HepG2 (cell line): Measurements from ENCODE around the gene TAF8. TPM values are rescaled to one million over a fixed set of nuclear protein-coding genes. Genes with fewer than 3 reads are reported as not detected.
A peak's percentile ranks its signal among the peaks of the same experiment; 100 is the strongest.

ENCODE experiments used
- ATAC-seq: fragments of 200-7000 bp; cut with Tn5 transposase; 3 replicates; pipeline ENCODE4 v1.9.1; 2020; ENCODE audit warnings: mild to moderate bottlenecking, moderate library complexity
- BruUV-seq: library from RNA; stranded (reverse); fragments of 400-500 nt; replicated peaks from 2 replicates; lab custom pipeline; 2021; lab: Mats Ljungman, UMichigan
- CTCF ChIA-PET: fragments of 300-600 bp; formaldehyde crosslinking; extraction: SDS; loops from one replicate; lab custom pipeline; 2021; ENCODE audit warnings: low total read pairs, inconsistent platforms, low intra/inter-chr PET ratio; lab: Yijun Ruan, JAX
- POLR2A ChIA-PET: fragments of 350-600 bp; sonication (Branson Sonifier 250); formaldehyde crosslinking; loops from one replicate; lab custom pipeline; 2020; ENCODE audit warnings: antibody characterized with exemption, inconsistent platforms; lab: Yijun Ruan, JAX
- DNase-seq: peaks from one replicate; pipeline ENCODE4 v3.0.0-alpha.2; 2015; ENCODE audit warnings: low spot score
- FAIRE-seq: peaks from 3 replicates; lab custom pipeline; 2011; peaks lifted over from hg19 to GRCh38; lab: Jason Lieb, UNC
- H2AFZ ChIP-seq: one replicate; pipeline ENCODE4 v1.6.1; 2011; ENCODE audit warnings: low read length, inconsistent platforms
- H3K27ac ChIP-seq: fragments of 300-600 bp; 3 replicates; pipeline ENCODE4 v1.8.0; 2011; ENCODE audit warnings: mixed run types, mild to moderate bottlenecking, mixed read lengths, low read length, inconsistent platforms; ENCODE audit not compliant: insufficient read depth; ENCODE audit errors: extremely low read length
- H3K27me3 ChIP-seq, 2 experiments: fragments of 200-600 bp in 1 of 2; 2 replicates in 1 of 2; 3 replicates in 1 of 2; pipeline versions ENCODE4 v1.6.0 to v1.8.0; 2011; ENCODE audit warnings: low read length in 2 of 2, mild to moderate bottlenecking in 2 of 2, moderate library complexity in 2 of 2, inconsistent platforms in 1 of 2; ENCODE audit not compliant: insufficient read depth in 2 of 2, control insufficient read depth in 1 of 2
- H3K36me3 ChIP-seq, 2 experiments: fragments of 200-600 bp in 1 of 2; replicated peaks in 1 of 2; 2 replicates in 1 of 2; 3 replicates in 1 of 2; pipeline versions ENCODE4 v1.5.1 to v1.8.0; 2011; ENCODE audit warnings: low read length in 2 of 2, inconsistent platforms in 1 of 2; ENCODE audit not compliant: insufficient read depth in 2 of 2, control insufficient read depth in 1 of 2
- H3K4me1 ChIP-seq: 2 replicates; pipeline ENCODE4 v1.5.1; 2012; ENCODE audit warnings: low read length, inconsistent platforms; ENCODE audit not compliant: insufficient read depth
- H3K4me2 ChIP-seq: 2 replicates; pipeline ENCODE4 v1.6.0; 2011; ENCODE audit warnings: low read depth, low read length, inconsistent platforms
- H3K4me3 ChIP-seq, 3 experiments: fragments of 200-600 bp in 1 of 3; sonication (generic), shearing (Covaris generic) in 1 of 3; replicated peaks in 1 of 3; 2 replicates each; pipeline ENCODE4 v1.5.1; 2011 to 2016; ENCODE audit warnings: low read length in 3 of 3, inconsistent platforms in 2 of 3, low read depth in 2 of 3, mild to moderate bottlenecking in 2 of 3, control low read depth in 1 of 3, mixed read lengths in 1 of 3; ENCODE audit not compliant: insufficient read depth in 1 of 3
- H3K79me2 ChIP-seq: one replicate; pipeline ENCODE4 v1.6.1; 2011; ENCODE audit warnings: low read length, inconsistent platforms; ENCODE audit not compliant: insufficient read depth
- H3K9ac ChIP-seq: 2 replicates; pipeline ENCODE4 v1.6.0; 2011; ENCODE audit warnings: mild to moderate bottlenecking, low read depth, low read length, inconsistent platforms; ENCODE audit not compliant: insufficient read depth
- H3K9me3 ChIP-seq: 2 replicates; pipeline ENCODE4 v1.5.1; 2012; ENCODE audit warnings: mild to moderate bottlenecking, low read length
- H4K20me1 ChIP-seq: 2 replicates; pipeline ENCODE4 v1.6.0; 2011; ENCODE audit warnings: inconsistent platforms, mild to moderate bottlenecking, low read length, moderate library complexity; ENCODE audit not compliant: insufficient read depth
- HDAC2 ChIP-seq: sonication (generic); formaldehyde crosslinking; IDR thresholded peaks from 2 replicates; pipeline ENCODE4 v1.4.0; 2020; ENCODE audit warnings: missing genetic modification reagents
- NBN ChIP-seq: fragments of 450-650 bp; conservative IDR thresholded peaks from 2 replicates; pipeline ENCODE4 v1.6.1; 2017
- NCOA2 ChIP-seq: sonication (generic); formaldehyde crosslinking; IDR thresholded peaks from 2 replicates; pipeline ENCODE4 v1.8.0; 2022; ENCODE audit warnings: inconsistent platforms
- NR2F6 ChIP-seq, 2 experiments: IDR thresholded peaks; 2 replicates each; pipeline ENCODE4 v1.6.1; 2016; ENCODE audit warnings: antibody characterized with exemption in 1 of 2, mild to moderate bottlenecking in 1 of 2
- PPARG ChIP-seq: conservative IDR thresholded peaks from 2 replicates; pipeline ENCODE4 v1.6.1; 2016; ENCODE audit warnings: missing biosample characterization, missing genetic modification reagents
- SRY ChIP-seq: sonication (generic); formaldehyde crosslinking; IDR thresholded peaks from 2 replicates; pipeline ENCODE4 v1.8.0; 2022; ENCODE audit warnings: mild to moderate bottlenecking, missing genetic modification reagents
- STAG1 ChIP-seq: sonication (generic); formaldehyde crosslinking; IDR thresholded peaks from 2 replicates; pipeline ENCODE4 v1.4.0; 2020; ENCODE audit warnings: missing genetic modification reagents
- THAP11 ChIP-seq: IDR thresholded peaks from 2 replicates; pipeline ENCODE4 v1.6.1; 2016; ENCODE audit warnings: missing biosample characterization, missing genetic modification reagents
- ZFY ChIP-seq: sonication (generic); formaldehyde crosslinking; IDR thresholded peaks from 2 replicates; pipeline ENCODE4 v1.4.0; 2020; ENCODE audit warnings: missing genetic modification reagents
- ZNF121 ChIP-seq: sonication (generic); formaldehyde crosslinking; IDR thresholded peaks from 2 replicates; pipeline ENCODE4 v1.5.0; 2020; ENCODE audit warnings: mild to moderate bottlenecking, missing genetic modification reagents
- ZNF337 ChIP-seq: sonication (generic); formaldehyde crosslinking; IDR thresholded peaks from 2 replicates; pipeline ENCODE4 v1.5.1; 2020; ENCODE audit warnings: missing genetic modification reagents, low read depth, mild to moderate bottlenecking, borderline replicate concordance
- ZNF501 ChIP-seq: sonication (generic); formaldehyde crosslinking; IDR thresholded peaks from 2 replicates; pipeline ENCODE4 v1.5.1; 2020; ENCODE audit warnings: mild to moderate bottlenecking, moderate library complexity, missing genetic modification reagents
- ZNF547 ChIP-seq: sonication (generic); formaldehyde crosslinking; IDR thresholded peaks from 2 replicates; pipeline ENCODE4 v1.5.1; 2020; ENCODE audit warnings: mild to moderate bottlenecking, missing genetic modification reagents
- ZSCAN21 ChIP-seq: sonication (generic); formaldehyde crosslinking; IDR thresholded peaks from 2 replicates; pipeline ENCODE4 v1.8.0; 2022; ENCODE audit warnings: mild to moderate bottlenecking, missing genetic modification reagents, moderate library complexity, borderline replicate concordance
- WGBS: methylation state at CpG from one replicate; pipeline ENCODE4 v1.1.6; 2017; ENCODE audit warnings: low lambda C conversion rate; 5-methylcytosine and 5-hydroxymethylcytosine counted together
- in situ Hi-C: cut with HindIII; loops from 2 replicates; pipeline ENCODE4 v1.10.0; 2017; ENCODE audit warnings: low pct_unique_long_range_greater_than_20kb; ENCODE audit not compliant: extremely low pct_ligation_motif_present
- intact Hi-C: fragments of 100-400 bp; cut with micrococcal nuclease; formaldehyde crosslinking; loops from one replicate; pipeline ENCODE4 v1.10.0; 2022; ENCODE audit not compliant: unreplicated experiment
- polyA plus RNA-seq, 8 experiments: library from polyadenylated mRNA; depleted of rRNA in 3 of 8; stranded (reverse) in 7 of 8; unstranded in 1 of 8; fragments of >200 nt; fragmentation: Illumina TruSeq in 4 of 8; extraction: Trizol in 4 of 8; gene quantifications; 2 replicates each; pipeline versions ENCODE4 v1.2.1 to v1.2.3, GENCODE V29; 2011 to 2016; ENCODE audit warnings: low read depth in 4 of 8, missing spikeins in 1 of 8, mixed read lengths in 1 of 8; ENCODE audit not compliant: insufficient read depth in 1 of 8
- total RNA-seq, 5 experiments: library from RNA; depleted of rRNA; stranded (reverse); fragments of >200 nt; fragmentation: Illumina TruSeq; extraction: Trizol; gene quantifications; 2 replicates each; pipeline ENCODE4 v1.2.3, GENCODE V29; 2016; ENCODE audit warnings: low read depth in 1 of 5
- TF ChIP-seq, protein P1 (sequence below): IDR thresholded peaks from 2 replicates; pipeline ENCODE4 v1.6.1; 2016; ENCODE audit warnings: low read depth, borderline replicate concordance
- TF ChIP-seq, protein P2 (sequence below): sonication (generic); formaldehyde crosslinking; IDR thresholded peaks from 2 replicates; pipeline ENCODE4 v1.9.0; 2022; ENCODE audit warnings: low read depth, missing genetic modification reagents
- TF ChIP-seq, protein P3 (sequence below): sonication (generic); formaldehyde crosslinking; IDR thresholded peaks from 2 replicates; pipeline ENCODE4 v1.5.1; 2020; ENCODE audit warnings: mild to moderate bottlenecking, missing genetic modification reagents, borderline replicate concordance
- TF ChIP-seq, protein P4 (sequence below): sonication (generic); formaldehyde crosslinking; IDR thresholded peaks from 2 replicates; pipeline ENCODE4 v1.4.0; 2020; ENCODE audit warnings: missing genetic modification reagents

The TAF8 gene
- total and polyA plus RNA-seq, 2 of the 13 experiments (the other 11 are each of a cell fraction or from before 2014, with no cell fraction given), result 25.2 to 25.8 TPM

DNA sequence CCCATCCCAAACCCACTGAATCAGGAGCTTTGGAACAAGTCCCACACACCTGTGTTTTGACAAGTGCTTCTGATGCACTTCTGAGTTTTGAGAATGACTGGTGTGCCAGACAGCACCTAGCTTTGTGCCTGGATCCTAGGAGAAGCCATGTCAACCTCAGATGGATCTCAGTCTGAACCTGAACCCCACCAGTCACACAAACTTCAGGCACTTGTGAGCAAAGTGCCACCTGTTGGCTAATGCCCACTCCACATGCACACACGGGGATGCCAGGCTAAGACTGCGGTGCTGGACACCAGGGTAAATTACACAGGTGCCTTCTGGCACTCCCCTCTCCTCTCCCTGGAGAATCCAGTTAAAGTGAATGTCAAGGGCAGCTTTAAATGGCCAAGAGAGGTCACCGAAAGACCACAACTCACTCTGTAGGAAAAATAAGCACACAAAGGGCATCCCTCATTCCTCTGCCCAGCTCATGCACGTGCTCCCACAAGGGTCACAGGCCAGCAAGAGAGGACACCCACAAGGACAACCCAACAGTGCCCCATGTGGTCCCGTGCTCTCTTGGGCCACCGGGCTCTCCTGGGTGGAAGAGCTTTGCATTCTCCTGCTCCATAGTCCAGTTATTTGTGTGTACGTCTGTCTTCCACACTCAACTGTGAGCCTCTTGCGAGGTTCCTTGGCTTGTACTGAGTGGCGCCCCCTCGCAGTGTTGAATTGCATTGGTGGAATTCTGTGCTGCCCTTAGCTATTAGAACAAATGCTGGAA is 45.6 kb downstream of the TAF8 start:
- peaks cover 0 to 6% of the 10 kb centered on the region in 2 experiments; a peak in 1 of 5 replicates for H3K27me3 ChIP-seq
- no peak overlapping the region; a peak in 1 of 6 replicates for H3K4me3 ChIP-seq
- no peaks in the 10 kb centered on the region for H3K9me3 ChIP-seq
- H3K4me1 ChIP-seq, result peaks cover 65% of the 10 kb centered on the region
- DNase-seq (peak; percentile 74), ATAC-seq (peak; percentile 67), FAIRE-seq (peak; percentile 83)
- BruUV-seq, result no TSS peak
- H3K4me2 ChIP-seq, result peak overlapping the region; percentile 48
- 14% methylated on average over 9 of the region's 10 CpGs for WGBS
- in situ Hi-C loops (no loop called here), intact Hi-C loops (loop anchor here (1.0 to 2.0 kb wide), 2 partner anchors 41 to 70 kb away; no protein-coding TSS in a partner anchor)
- no peak overlapping the region for H3K9ac ChIP-seq
- no peak overlapping the region for H3K27ac ChIP-seq
- no peaks in the 10 kb centered on the region for H4K20me1 ChIP-seq
- ChIA-PET POLR2A (interaction anchor here (0.6 to 1.8 kb wide), 7 partner anchors 9 to 120 kb away, joined by 3 to 14 read pairs (median 4); partner anchors contain the start of gene C6orf132), CTCF (interaction anchor here (1.0 to 1.4 kb wide), 2 partner anchors 71 to 119 kb away, joined by 4 to 6 read pairs; no protein-coding TSS in a partner anchor)
- no peak overlapping the region for H2AFZ ChIP-seq
- H3K79me2 ChIP-seq, result no peaks in the 10 kb centered on the region
- H3K36me3 ChIP-seq, result no peaks in the 10 kb centered on the region
- TF ChIP-seq NCOA2, result no peak
- 0 out of 2 replicates have a peak, but pooled peaks have one; percentile 39 for TF ChIP-seq ZNF337 (CRISPR knock-in tag)
- TF ChIP-seq PPARG (CRISPR knock-in tag), result 0 out of 2 replicates have a peak, but pooled peaks have one; percentile 25
- TF ChIP-seq, protein P1, sequence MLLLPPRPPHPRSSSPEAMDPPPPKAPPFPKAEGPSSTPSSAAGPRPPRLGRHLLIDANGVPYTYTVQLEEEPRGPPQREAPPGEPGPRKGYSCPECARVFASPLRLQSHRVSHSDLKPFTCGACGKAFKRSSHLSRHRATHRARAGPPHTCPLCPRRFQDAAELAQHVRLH, result peak; percentile 25; the same call in 1 of the 2 replicates
- TF ChIP-seq STAG1 (CRISPR knock-in tag), result peak; percentile 67
- TF ChIP-seq ZSCAN21 (CRISPR knock-in tag), result 0 out of 2 replicates have a peak, but pooled peaks have one; percentile 59
- 0 out of 2 replicates have a peak, but pooled peaks have one; percentile 15 for TF ChIP-seq ZFY (CRISPR knock-in tag)
- peak; percentile 82 for TF ChIP-seq NR2F6 (IDR thresholded peaks at IDR 0.05)
- TF ChIP-seq NR2F6 (CRISPR knock-in tag; IDR thresholded peaks at IDR 0.05), result peak; percentile 82
- TF ChIP-seq, protein P2, sequence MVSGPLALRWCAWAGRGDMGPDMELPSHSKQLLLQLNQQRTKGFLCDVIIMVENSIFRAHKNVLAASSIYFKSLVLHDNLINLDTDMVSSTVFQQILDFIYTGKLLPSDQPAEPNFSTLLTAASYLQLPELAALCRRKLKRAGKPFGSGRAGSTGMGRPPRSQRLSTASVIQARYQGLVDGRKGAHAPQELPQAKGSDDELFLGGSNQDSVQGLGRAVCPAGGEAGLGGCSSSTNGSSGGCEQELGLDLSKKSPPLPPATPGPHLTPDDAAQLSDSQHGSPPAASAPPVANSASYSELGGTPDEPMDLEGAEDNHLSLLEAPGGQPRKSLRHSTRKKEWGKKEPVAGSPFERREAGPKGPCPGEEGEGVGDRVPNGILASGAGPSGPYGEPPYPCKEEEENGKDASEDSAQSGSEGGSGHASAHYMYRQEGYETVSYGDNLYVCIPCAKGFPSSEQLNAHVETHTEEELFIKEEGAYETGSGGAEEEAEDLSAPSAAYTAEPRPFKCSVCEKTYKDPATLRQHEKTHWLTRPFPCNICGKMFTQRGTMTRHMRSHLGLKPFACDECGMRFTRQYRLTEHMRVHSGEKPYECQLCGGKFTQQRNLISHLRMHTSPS, result peak; percentile 65; the same call in 1 of the 2 replicates
- TF ChIP-seq, protein P3, sequence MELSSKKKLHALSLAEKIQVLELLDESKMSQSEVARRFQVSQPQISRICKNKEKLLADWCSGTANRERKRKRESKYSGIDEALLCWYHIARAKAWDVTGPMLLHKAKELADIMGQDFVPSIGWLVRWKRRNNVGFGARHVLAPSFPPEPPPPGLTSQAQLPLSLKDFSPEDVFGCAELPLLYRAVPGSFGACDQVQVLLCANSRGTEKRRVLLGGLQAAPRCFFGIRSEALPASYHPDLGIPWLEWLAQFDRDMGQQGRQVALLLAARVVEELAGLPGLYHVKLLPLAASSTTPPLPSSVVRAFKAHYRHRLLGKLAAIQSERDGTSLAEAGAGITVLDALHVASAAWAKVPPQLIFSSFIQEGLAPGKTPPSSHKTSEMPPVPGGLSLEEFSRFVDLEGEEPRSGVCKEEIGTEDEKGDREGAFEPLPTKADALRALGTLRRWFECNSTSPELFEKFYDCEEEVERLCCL (CRISPR knock-in tag), result no peak
- 0 out of 2 replicates have a peak, but pooled peaks have one; percentile 13 for TF ChIP-seq THAP11 (CRISPR knock-in tag)
- TF ChIP-seq, protein P4, sequence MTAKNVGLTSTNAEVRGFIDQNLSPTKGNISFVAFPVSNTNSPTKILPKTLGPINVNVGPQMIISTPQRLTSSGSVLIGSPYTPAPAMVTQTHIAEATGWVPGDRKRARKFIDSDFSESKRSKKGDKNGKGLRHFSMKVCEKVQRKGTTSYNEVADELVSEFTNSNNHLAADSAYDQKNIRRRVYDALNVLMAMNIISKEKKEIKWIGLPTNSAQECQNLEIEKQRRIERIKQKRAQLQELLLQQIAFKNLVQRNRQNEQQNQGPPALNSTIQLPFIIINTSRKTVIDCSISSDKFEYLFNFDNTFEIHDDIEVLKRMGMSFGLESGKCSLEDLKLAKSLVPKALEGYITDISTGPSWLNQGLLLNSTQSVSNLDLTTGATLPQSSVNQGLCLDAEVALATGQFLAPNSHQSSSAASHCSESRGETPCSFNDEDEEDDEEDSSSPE (CRISPR knock-in tag), result 0 out of 2 replicates have a peak, but pooled peaks have one; percentile 29
- 0 out of 2 replicates have a peak, but pooled peaks have one; percentile 25 for TF ChIP-seq ZNF547 (CRISPR knock-in tag)
- no peak for TF ChIP-seq NBN
- TF ChIP-seq ZNF121 (CRISPR knock-in tag), result peak; percentile 42; the same call in 1 of the 2 replicates
- 0 out of 2 replicates have a peak, but pooled peaks have one; percentile 24 for TF ChIP-seq HDAC2 (CRISPR knock-in tag)
- TF ChIP-seq SRY (CRISPR knock-in tag), result no peak
- 0 out of 2 replicates have a peak, but pooled peaks have one; percentile 28 for TF ChIP-seq ZNF501 (CRISPR knock-in tag)
